Fibroblast of the aortic adventitia (primary cell): ENCODE data around the gene RPL10A. TPM values are rescaled to one million over a fixed set of nuclear protein-coding genes. Genes with fewer than 3 reads are reported as not detected.

Experiments
- DNase-seq: peaks from one replicate; pipeline ENCODE4 v3.0.0-alpha.2; 2010; ENCODE audit warnings: low read depth
- H3K4me3 ChIP-seq: 2 replicates; pipeline ENCODE4 v1.5.1; 2011; ENCODE audit warnings: low read depth, mild to moderate bottlenecking, control low read depth, low read length, moderate library complexity
- total RNA-seq: library from RNA; depleted of rRNA; stranded (reverse); fragments of >200 nt; gene quantifications from 2 replicates; pipeline ENCODE4 v1.2.3, GENCODE V29; 2012; ENCODE audit warnings: low replicate concordance
- TF ChIP-seq, protein P1 (sequence below): IDR thresholded peaks from 2 replicates; pipeline ENCODE4 v1.5.1; 2011; ENCODE audit warnings: mild to moderate bottlenecking, low read length, control low read depth, inconsistent platforms; ENCODE audit not compliant: insufficient read depth

The RPL10A gene
- total RNA-seq, 1 donor, result 1,853 TPM

DNA sequence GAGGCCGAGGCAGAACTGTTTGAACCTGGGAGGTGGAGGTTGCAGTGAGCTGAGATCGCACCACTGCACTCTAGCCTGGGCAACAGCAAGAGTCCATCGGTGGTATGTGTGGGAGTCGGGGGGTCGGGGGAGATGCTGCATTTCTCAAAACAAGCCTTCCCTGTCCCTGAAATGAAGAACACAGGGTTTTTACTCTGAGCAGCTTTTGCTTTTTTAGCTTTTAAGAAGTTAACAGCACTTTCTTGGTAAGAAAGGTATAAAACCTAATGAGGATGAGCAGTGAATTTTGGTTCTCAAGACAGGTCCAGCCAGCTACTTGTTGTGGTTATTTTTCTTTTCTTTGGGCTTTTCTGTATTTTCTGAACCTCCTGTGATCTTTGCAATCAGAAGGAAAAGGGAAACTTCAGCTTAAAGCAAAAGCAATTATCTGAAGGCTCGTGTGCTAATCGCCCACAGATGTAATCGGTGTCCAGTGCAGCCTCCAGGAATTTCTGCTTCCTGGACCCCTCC lies 3.7 kb downstream of the RPL10A start:
- H3K4me3 ChIP-seq, result no peak overlapping the region
- TF ChIP-seq, protein P1, sequence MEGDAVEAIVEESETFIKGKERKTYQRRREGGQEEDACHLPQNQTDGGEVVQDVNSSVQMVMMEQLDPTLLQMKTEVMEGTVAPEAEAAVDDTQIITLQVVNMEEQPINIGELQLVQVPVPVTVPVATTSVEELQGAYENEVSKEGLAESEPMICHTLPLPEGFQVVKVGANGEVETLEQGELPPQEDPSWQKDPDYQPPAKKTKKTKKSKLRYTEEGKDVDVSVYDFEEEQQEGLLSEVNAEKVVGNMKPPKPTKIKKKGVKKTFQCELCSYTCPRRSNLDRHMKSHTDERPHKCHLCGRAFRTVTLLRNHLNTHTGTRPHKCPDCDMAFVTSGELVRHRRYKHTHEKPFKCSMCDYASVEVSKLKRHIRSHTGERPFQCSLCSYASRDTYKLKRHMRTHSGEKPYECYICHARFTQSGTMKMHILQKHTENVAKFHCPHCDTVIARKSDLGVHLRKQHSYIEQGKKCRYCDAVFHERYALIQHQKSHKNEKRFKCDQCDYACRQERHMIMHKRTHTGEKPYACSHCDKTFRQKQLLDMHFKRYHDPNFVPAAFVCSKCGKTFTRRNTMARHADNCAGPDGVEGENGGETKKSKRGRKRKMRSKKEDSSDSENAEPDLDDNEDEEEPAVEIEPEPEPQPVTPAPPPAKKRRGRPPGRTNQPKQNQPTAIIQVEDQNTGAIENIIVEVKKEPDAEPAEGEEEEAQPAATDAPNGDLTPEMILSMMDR, result no peak
- no peak for DNase-seq

- TF ChIP-seq, protein P1, result no peak
- DNase-seq, result no peak
- no peak overlapping the region for H3K4me3 ChIP-seq
Observed at GRCh38 chr6:35473075-35473849, 5.1 kb downstream of the RPL10A start.

DNA sequence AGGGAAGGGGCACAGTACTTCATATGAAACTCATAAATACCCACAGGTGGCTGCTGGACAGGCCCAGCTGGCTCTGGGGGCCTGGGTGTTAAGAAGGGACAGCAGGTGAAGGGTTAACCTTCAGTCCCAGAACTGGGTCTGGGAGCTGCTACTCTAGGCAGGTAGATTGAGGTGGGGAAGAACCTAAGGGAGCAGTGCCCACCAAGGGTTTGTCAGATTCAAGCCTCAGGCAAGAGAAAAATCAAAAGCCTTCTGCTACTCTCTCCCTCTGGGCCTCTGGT lies 5.6 kb downstream of the RPL10A start:
- H3K4me3 ChIP-seq, result no peak overlapping the region
- DNase-seq, result no peak
- TF ChIP-seq, protein P1, result no peak

DNA sequence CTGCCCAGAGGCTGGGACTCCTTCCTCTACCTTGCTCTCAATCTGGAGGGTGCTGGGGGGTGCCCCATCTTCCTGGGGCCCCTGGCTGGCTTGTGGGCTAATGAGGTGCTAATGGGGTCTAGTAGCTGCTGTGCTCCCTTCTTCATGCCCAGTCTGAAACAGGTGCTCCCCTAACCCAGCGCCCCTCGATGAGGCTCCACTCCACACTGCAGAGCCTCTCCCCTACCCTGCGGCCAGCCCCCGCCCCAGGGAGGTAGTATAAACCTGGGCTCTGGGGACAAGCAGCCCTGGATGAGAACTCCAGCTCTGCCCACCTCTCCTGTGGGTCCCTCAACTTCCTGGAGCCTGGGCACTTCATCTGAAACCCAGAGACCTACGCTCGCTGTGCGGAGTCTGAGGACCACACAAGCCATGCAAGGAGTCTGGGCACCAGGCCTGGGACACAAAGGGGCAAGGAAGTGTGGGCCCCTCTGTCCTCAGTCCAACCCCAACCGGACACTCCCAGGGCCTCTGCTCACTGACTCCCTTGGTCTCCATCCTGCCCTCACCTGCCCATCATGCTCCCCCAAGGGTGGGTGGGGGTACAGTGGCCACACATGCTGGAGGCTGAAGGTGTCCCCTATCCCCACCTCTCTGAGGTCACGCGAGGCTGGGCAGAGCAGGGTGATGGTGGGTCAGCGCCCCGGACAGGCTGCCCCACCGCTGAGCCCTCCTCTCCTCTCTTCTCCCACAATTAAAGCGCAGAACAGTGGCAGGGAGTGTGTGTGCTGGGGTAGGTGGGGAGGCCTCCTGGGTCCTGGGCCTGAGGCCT lies 6.1 kb downstream of the RPL10A start:
- no peak overlapping the region for H3K4me3 ChIP-seq
- TF ChIP-seq, protein P1, result no peak
- no peak for DNase-seq

DNA sequence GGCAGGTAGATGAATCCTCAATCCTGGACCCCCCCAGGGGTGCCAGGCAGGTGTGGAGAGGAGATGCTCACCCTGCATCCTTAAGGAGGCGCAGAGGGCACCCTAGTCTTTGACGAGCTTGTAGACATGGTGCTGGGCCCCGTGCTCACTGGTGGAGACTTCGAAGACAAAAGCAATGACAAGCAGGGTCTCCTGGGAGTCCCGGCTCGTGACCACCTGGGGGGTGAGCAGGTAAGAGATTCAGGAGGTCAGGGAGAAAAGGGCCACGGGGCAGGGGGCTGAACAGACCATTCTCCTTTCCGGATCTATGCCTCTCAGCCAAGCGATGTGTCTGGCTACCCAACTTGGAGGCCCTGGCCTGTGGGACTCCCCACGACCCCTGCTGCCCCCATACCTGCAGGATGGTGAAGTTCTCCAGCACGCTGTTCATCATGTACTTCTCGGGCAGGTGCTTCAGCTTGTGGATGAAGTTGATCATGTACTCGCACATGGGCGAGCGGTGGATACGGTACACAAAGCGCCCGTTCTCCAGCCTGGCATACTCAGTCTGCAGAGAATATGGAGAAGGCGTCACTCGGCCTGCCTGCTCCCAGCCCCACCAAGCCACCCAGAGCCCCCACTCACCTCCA lies 6.9 kb downstream of the RPL10A start:
- DNase-seq, result no peak
- H3K4me3 ChIP-seq, result no peak overlapping the region

DNA sequence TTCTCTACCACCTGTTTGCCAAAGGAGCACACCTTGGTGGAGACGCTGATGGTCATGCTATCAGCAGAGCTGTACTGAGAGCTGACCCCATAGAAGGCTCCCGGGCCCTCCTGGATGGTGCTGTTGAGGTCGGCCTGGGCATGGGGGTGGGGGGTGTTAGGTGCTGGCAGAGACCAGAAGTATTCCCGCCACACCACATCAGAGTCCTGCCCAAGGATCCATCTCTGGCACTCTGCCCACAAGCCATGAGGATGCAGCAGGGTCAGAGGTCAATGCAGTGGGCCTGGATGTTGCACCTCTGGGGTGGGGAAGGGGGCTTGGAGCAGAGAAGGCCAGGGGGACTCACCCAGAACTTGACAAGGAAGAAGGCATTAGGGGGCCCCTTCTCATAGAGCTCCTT lies 7.4 kb downstream of the RPL10A start:
- no peak for DNase-seq
- TF ChIP-seq, protein P1, result no peak
- no peak overlapping the region for H3K4me3 ChIP-seq

More for the DNA sequence above, 6.9 kb downstream of the RPL10A start:
- TF ChIP-seq, protein P1, result no peak
